HepG2 (cell line): ENCODE measurements around the gene LTB4R. TPM values are rescaled to one million over a fixed set of nuclear protein-coding genes. Genes with fewer than 3 reads are reported as not detected.
A peak's percentile ranks its signal among the peaks of the same experiment; 100 is the strongest.

Source experiments
- ARID5B ChIP-seq: IDR thresholded peaks from 2 replicates; pipeline ENCODE4 v1.4.0; 2020; ENCODE audit warnings: mild to moderate bottlenecking, missing genetic modification reagents
- EHMT2 ChIP-seq: fragments of 200-600 bp; sonication (generic); IDR thresholded peaks from 2 replicates; pipeline ENCODE4 v1.7.0; 2017; ENCODE audit warnings: antibody characterized with exemption, low read depth, low read length, borderline replicate concordance
- FUBP1 ChIP-seq: sonication (generic); formaldehyde crosslinking; IDR thresholded peaks from 2 replicates; pipeline ENCODE4 v1.5.1; 2020; ENCODE audit warnings: missing genetic modification reagents, mild to moderate bottlenecking, borderline replicate concordance
- IKZF1 ChIP-seq: fragments of 450-650 bp; IDR thresholded peaks from 2 replicates; pipeline ENCODE4 v1.7.1; 2016
- JUN ChIP-seq: sonication (generic); formaldehyde crosslinking; IDR thresholded peaks from 2 replicates; pipeline ENCODE4 v1.4.0; 2020; ENCODE audit warnings: mild to moderate bottlenecking, missing genetic modification reagents
- JUND ChIP-seq: sonication (generic); formaldehyde crosslinking; IDR thresholded peaks from 2 replicates; pipeline ENCODE4 v1.8.0; 2022; ENCODE audit warnings: mild to moderate bottlenecking, missing genetic modification reagents
- KLF16 ChIP-seq, 2 experiments: sonication (generic) in 1 of 2; formaldehyde crosslinking in 1 of 2; IDR thresholded peaks; 2 replicates each; pipeline versions ENCODE4 v1.6.1 to v1.8.0; 2016 to 2023; ENCODE audit warnings: missing genetic modification reagents in 2 of 2, missing compliant biosample characterization in 1 of 2
- NAIF1 ChIP-seq: sonication (generic); formaldehyde crosslinking; IDR thresholded peaks from 2 replicates; pipeline ENCODE4 v1.5.0; 2020; ENCODE audit warnings: mild to moderate bottlenecking, missing genetic modification reagents, borderline replicate concordance
- NFKBIZ ChIP-seq: IDR thresholded peaks from 2 replicates; pipeline ENCODE4 v1.6.1; 2018; ENCODE audit warnings: missing genetic modification reagents, missing compliant biosample characterization
- RBAK ChIP-seq: sonication (generic); formaldehyde crosslinking; IDR thresholded peaks from 2 replicates; pipeline ENCODE4 v1.5.1; 2020; ENCODE audit warnings: mild to moderate bottlenecking, missing genetic modification reagents
- SIX4 ChIP-seq: sonication (generic); formaldehyde crosslinking; IDR thresholded peaks from 2 replicates; pipeline ENCODE4 v1.4.0; 2020; ENCODE audit warnings: missing genetic modification reagents
- SOX13 ChIP-seq, 3 experiments: fragments of 450-650 bp in 1 of 3; sonication (generic) in 1 of 3; formaldehyde crosslinking in 1 of 3; IDR thresholded peaks in 2 of 3; conservative IDR thresholded peaks in 1 of 3; 2 replicates each; pipeline versions ENCODE4 v1.5.0 to v1.6.1; 2016 to 2020; ENCODE audit warnings: antibody characterized with exemption in 1 of 3, mild to moderate bottlenecking in 1 of 3, missing compliant biosample characterization in 1 of 3, missing genetic modification reagents in 1 of 3, moderate library complexity in 1 of 3
- SRY ChIP-seq: sonication (generic); formaldehyde crosslinking; IDR thresholded peaks from 2 replicates; pipeline ENCODE4 v1.8.0; 2022; ENCODE audit warnings: mild to moderate bottlenecking, missing genetic modification reagents
- SYNCRIP ChIP-seq: fragments of 200-400 bp; formaldehyde crosslinking; IDR thresholded peaks from 2 replicates; pipeline ENCODE4 v1.6.1; 2018; ENCODE audit warnings: mild to moderate bottlenecking, low read depth, low read length; ENCODE audit not compliant: insufficient read depth
- YY1 ChIP-seq: IDR thresholded peaks from 2 replicates; pipeline ENCODE4 v1.6.1; 2011; ENCODE audit warnings: low read length, low read depth, moderate library complexity, mild to moderate bottlenecking; ENCODE audit not compliant: insufficient read depth, insufficient replicate concordance
- ZBTB3 ChIP-seq: sonication (generic); formaldehyde crosslinking; IDR thresholded peaks from 2 replicates; pipeline ENCODE4 v1.4.0; 2020; ENCODE audit warnings: low read depth, mild to moderate bottlenecking, moderate library complexity, missing genetic modification reagents, borderline replicate concordance
- ZNF446 ChIP-seq: sonication (generic); formaldehyde crosslinking; IDR thresholded peaks from 2 replicates; pipeline ENCODE4 v1.5.0; 2020; ENCODE audit warnings: mild to moderate bottlenecking, missing genetic modification reagents
- ZNF761 ChIP-seq: sonication (generic); formaldehyde crosslinking; conservative IDR thresholded peaks from 2 replicates; pipeline ENCODE4 v1.4.0; 2020; ENCODE audit warnings: mild to moderate bottlenecking, missing genetic modification reagents
- ZSCAN5A ChIP-seq: sonication (generic); formaldehyde crosslinking; IDR thresholded peaks from 2 replicates; pipeline ENCODE4 v1.8.0; 2022; ENCODE audit warnings: mild to moderate bottlenecking, missing genetic modification reagents, borderline replicate concordance
- polyA plus RNA-seq, 8 experiments: library from polyadenylated mRNA; depleted of rRNA in 3 of 8; stranded (reverse) in 7 of 8; unstranded in 1 of 8; fragments of >200 nt; fragmentation: Illumina TruSeq in 4 of 8; extraction: Trizol in 4 of 8; gene quantifications; 2 replicates each; pipeline versions ENCODE4 v1.2.1 to v1.2.3, GENCODE V29; 2011 to 2016; ENCODE audit warnings: low read depth in 4 of 8, missing spikeins in 1 of 8, mixed read lengths in 1 of 8; ENCODE audit not compliant: insufficient read depth in 1 of 8
- total RNA-seq, 5 experiments: library from RNA; depleted of rRNA; stranded (reverse); fragments of >200 nt; fragmentation: Illumina TruSeq; extraction: Trizol; gene quantifications; 2 replicates each; pipeline ENCODE4 v1.2.3, GENCODE V29; 2016; ENCODE audit warnings: low read depth in 1 of 5

LTB4R gene
- total and polyA plus RNA-seq, 2 of the 13 experiments (the other 11 are each of a cell fraction or from before 2014, with no cell fraction given), result 3.2 to 8.2 TPM

GRCh38 chr14:24299255-24300191 lies 11.8 kb upstream of the LTB4R start, which contains the start of the genes DHRS1 and NOP9 (continued):
- TF ChIP-seq YY1 (peak; percentile 85), SIX4 (CRISPR knock-in tag) (no peak), NFKBIZ (CRISPR knock-in tag) (peak; percentile 15; the same call in 1 of the 2 replicates), SRY (CRISPR knock-in tag) (no peak), JUN (CRISPR knock-in tag) (no peak; the same call in none of the 2 replicates), ZBTB3 (CRISPR knock-in tag) (peak; percentile 97; the same call in 1 of the 2 replicates), FUBP1 (CRISPR knock-in tag) (peak; percentile 97), EHMT2 (no peak), ZNF761 (CRISPR knock-in tag) (peak; percentile 97), ARID5B (CRISPR knock-in tag) (peak; percentile 78; the same call in 1 of the 2 replicates), SOX13 (IDR thresholded peaks at IDR 0.05) (peak; percentile 46), SOX13 (CRISPR knock-in tag; conservative IDR thresholded peaks at IDR 0.05 in 1 of 2, IDR thresholded peaks at IDR 0.05 in 1 of 2) (peak in 1 of 2 experiments; percentile 75; a peak in 3 of 4 replicates), KLF16 (CRISPR knock-in tag; IDR thresholded peaks at IDR 0.05) (peak; percentile 98 to 100; a peak in 3 of 4 replicates), NAIF1 (CRISPR knock-in tag) (peak; percentile 92; the same call in 1 of the 2 replicates), ZSCAN5A (CRISPR knock-in tag) (no peak; the same call in 1 of the 2 replicates), SYNCRIP (no peak), JUND (CRISPR knock-in tag) (peak; percentile 74; the same call in 1 of the 2 replicates), RBAK (CRISPR knock-in tag) (peak; percentile 84), ZNF446 (peak; percentile 93; the same call in 1 of the 2 replicates), IKZF1 (no peak)
